Measurements from ENCODE around the gene CAMTA1.
"Not testable (repeated sequence)": the region's sequence is repeated elsewhere in the genome, so short reads cannot be mapped to it uniquely, and the experiment has no call there.

The CAMTA1 gene

DNA sequence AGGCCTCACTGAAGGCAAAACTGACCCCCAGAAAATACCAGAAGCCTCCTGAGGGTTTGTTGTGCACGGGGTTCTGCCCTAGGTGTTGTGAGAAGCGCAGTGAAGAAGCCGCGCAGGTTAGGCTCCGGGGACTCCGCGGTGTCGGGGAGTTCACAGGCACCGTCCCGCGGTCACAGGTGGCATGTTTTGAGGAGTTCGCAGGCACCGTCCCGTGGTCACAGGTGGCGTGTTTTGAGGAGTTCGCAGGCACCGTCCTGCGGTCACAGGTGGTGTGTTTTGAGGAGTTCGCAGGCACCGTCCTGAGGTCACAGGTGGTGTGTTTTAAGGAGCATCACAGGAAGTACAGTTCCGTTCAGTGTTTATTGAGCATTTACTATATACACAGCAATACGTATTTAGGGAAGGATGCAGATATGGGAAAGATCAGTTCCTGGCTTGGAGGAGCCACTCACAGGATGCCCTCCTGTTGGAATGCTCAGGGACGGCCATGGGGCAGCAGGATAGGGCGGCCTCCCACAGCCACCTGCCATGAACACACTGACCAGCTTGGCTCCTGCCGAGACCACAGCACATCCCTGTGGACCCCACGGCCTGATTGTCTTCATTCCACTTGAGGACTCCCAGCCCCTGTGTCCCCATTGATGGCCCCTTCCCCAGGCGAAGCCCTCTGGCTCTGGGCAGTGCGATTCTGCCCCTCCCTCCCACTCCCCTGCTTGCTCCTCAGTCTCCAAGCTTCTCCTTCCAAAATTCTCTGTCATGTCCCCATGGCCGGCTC lies 899.8 kb downstream of the CAMTA1 start:
- no peak for DNase-seq (ENCODE audit: low read depth)
- no peak overlapping the region for H3K4me3 ChIP-seq (ENCODE audit: low read depth, low read length)

DNA sequence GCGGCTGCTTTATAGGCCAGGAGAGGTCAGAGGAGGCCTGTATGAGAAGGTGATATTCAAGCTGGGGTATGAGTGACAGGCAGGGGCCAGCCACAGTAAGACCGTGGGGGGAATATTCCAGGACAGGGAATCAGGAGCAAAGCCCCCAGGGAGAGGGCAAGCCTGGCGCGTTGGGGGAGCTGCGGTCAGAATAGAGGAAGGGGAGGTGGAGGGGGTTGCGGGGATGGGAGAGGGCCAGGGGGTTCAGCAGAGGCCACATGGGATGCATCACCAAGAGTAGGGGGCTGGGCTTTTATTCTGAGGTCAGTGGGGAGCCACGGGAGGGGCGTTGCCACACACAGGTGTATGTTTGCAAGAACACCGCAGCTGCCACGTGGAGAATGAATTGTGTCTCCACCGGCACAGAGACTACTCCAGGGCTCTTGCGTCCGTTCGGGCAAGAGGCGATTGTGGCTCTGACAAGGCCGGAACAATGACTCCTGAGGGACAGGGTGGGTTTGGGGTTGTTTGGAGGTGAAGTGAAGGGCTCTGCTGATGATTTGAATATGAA lies 901.1 kb downstream of the CAMTA1 start:
- H3K4me3 ChIP-seq (ENCODE audit: low read depth, low read length), result no peak overlapping the region
- TF ChIP-seq, protein P1, sequence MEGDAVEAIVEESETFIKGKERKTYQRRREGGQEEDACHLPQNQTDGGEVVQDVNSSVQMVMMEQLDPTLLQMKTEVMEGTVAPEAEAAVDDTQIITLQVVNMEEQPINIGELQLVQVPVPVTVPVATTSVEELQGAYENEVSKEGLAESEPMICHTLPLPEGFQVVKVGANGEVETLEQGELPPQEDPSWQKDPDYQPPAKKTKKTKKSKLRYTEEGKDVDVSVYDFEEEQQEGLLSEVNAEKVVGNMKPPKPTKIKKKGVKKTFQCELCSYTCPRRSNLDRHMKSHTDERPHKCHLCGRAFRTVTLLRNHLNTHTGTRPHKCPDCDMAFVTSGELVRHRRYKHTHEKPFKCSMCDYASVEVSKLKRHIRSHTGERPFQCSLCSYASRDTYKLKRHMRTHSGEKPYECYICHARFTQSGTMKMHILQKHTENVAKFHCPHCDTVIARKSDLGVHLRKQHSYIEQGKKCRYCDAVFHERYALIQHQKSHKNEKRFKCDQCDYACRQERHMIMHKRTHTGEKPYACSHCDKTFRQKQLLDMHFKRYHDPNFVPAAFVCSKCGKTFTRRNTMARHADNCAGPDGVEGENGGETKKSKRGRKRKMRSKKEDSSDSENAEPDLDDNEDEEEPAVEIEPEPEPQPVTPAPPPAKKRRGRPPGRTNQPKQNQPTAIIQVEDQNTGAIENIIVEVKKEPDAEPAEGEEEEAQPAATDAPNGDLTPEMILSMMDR (IDR thresholded peaks at IDR 0.05; ENCODE audit: low read depth, low read length, missing control alignments), result no peak
- DNase-seq (ENCODE audit: low read depth), result no peak

More for the DNA sequence above, 899.8 kb downstream of the CAMTA1 start:
- TF ChIP-seq, protein P1 (IDR thresholded peaks at IDR 0.05; ENCODE audit: low read depth, low read length, missing control alignments), result no peak

DNA sequence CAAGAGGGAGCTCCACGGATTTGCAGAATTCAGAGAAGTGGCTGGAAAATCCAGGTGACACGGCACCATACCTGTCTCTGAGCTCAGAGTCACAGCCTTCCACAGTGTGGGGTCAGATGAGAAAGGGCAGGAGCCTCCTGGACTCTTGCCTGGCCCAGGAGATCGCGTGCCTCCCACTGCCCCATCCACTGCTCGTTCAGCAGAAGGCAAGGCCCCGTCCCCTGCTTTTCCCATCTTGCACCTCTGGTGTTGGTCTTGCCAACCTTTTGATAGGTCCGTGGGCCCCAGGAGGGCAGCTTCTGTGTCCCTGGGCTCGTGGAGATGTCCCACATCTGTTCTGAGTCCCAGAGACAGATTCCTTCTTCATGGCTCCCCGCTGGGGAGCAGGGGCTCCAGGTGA lies 902.2 kb downstream of the CAMTA1 start:
- TF ChIP-seq, protein P1 (IDR thresholded peaks at IDR 0.05; ENCODE audit: low read depth, low read length, missing control alignments), result no peak
- DNase-seq (ENCODE audit: low read depth), result no peak

DNA sequence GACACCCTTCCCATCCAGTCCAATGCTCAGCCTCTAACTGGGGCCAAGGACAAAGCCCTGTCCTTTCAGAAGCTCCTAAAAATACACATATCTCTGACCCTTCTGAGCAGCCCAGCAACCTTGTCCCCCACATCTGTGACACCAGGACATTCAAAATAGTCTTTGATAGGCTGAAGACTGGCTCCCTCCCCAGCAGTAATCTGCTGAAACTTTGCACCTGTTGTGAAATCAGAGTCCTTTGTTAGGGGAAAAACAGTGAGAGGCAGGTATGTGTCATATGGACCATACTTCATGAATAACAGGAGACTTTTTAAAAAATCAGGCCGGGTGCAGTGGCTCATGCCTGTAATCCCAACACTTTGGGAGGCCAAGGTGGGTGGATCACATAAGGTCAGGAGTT lies 903.4 kb downstream of the CAMTA1 start:
- DNase-seq (ENCODE audit: low read depth), result no peak
- TF ChIP-seq, protein P1 (IDR thresholded peaks at IDR 0.05; ENCODE audit: low read depth, low read length, missing control alignments), result no peak
- no peak overlapping the region for H3K4me3 ChIP-seq (ENCODE audit: low read depth, low read length)

More for the DNA sequence above, 902.2 kb downstream of the CAMTA1 start:
- H3K4me3 ChIP-seq (ENCODE audit: low read depth, low read length), result no peak overlapping the region

DNA sequence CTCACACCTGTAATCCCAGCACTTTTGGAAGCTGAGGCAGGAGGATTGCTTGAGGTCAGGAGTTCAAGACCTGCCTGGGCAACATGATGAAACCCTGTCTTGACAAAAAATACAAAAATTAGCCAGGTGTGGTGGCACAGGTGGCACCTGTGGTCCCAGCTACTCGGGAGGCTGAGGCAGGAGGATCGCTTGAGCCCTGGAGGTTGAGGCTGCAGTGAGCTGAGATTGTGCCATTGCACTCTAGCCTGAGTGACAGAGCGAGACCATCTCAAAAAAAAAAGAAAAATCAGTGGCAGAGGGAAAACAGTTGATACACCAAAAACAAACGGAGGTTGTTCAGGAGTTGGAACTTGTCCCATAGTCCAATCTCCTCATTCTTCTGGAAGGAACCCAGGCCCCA lies 904.1 kb downstream of the CAMTA1 start:
- not testable (repeated sequence) for DNase-seq (ENCODE audit: low read depth); H3K4me3 ChIP-seq (ENCODE audit: low read depth, low read length)

DNA sequence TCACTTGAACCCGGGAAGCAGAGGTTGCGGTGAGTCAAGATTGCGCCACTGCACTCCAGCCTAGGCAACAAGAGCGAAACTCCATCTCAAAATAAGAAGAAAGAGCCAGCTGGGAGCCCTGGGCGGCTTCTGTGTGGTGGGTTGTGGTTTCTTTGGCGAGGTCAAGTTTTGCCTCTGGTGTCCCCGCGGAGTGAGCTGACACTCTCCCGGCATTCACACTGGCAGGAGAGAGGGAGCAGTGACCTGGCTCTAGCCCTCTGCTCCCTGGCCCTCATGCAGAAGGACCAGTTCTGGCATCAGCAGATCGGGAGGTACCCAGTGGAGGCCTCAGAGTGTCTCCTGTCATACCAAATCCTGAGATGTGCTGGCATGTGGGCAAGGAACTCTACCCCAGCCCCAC lies 904.8 kb downstream of the CAMTA1 start:
- TF ChIP-seq, protein P1 (IDR thresholded peaks at IDR 0.05; ENCODE audit: low read depth, low read length, missing control alignments), result no peak
- DNase-seq (ENCODE audit: low read depth), result no peak
- H3K4me3 ChIP-seq (ENCODE audit: low read depth, low read length), result no peak overlapping the region

DNA sequence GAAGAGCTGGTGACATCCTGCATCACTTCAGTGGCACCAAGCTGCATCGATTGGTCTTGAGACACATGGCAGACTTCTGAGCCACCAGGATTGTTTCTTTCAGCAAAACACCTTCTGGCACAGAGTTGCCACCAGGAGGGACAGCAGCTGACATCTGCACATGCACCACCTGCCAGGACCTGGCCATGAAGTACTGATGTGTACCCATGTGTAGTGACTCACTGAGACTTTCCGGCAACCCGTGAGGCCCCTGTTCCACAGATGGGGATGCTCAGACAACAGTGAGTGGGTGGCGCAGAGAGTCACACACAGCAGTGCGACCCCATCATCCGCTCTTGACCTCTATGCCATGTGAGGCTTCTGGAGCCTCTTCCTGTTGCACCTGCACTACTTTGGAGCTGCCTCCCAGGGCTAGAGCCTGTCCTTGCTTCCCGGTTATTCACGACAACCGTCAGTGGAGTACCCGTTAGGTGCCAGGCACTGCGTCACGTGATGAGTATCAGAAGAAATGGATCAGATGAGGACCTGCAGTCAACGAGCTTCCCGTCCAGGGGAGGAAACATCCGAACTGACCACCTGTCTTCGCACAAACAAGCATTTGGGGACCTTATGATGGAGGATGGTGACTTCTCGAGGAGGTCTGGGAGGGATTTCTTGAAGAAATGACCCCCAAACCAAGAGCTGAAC lies 905.4 kb downstream of the CAMTA1 start:
- TF ChIP-seq, protein P1 (IDR thresholded peaks at IDR 0.05; ENCODE audit: low read depth, low read length, missing control alignments), result no peak
- DNase-seq (ENCODE audit: low read depth), result no peak
- no peak overlapping the region for H3K4me3 ChIP-seq (ENCODE audit: low read depth, low read length)

Measured in GM12864 (cell line).